Measurements from ENCODE around the gene ADGRD2. TPM values are rescaled to one million over a fixed set of nuclear protein-coding genes. Genes with fewer than 3 reads are reported as not detected.

Gene ADGRD2
- total and polyA plus RNA-seq, 9 of the 15 experiments (the other 6 are each of a cell fraction or from before 2014, with no cell fraction given) = not detected

GRCh38 chr9:124511891-124512805 is 61.9 kb downstream of the ADGRD2 start (continued):
- TF ChIP-seq AFF4 (CRISPR knock-in tag; IDR thresholded peaks at IDR 0.05) = no peak
- TF ChIP-seq ZNF76 (CRISPR knock-in tag; IDR thresholded peaks at IDR 0.05; ENCODE audit: borderline replicate concordance) = no peak
- TF ChIP-seq, protein P1, sequence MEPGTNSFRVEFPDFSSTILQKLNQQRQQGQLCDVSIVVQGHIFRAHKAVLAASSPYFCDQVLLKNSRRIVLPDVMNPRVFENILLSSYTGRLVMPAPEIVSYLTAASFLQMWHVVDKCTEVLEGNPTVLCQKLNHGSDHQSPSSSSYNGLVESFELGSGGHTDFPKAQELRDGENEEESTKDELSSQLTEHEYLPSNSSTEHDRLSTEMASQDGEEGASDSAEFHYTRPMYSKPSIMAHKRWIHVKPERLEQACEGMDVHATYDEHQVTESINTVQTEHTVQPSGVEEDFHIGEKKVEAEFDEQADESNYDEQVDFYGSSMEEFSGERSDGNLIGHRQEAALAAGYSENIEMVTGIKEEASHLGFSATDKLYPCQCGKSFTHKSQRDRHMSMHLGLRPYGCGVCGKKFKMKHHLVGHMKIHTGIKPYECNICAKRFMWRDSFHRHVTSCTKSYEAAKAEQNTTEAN (CRISPR knock-in tag; IDR thresholded peaks at IDR 0.05) = no peak
- peak; percentile 39 for TF ChIP-seq CXXC5 (CRISPR knock-in tag; IDR thresholded peaks at IDR 0.05)
- TF ChIP-seq FOXJ2 (tag; IDR thresholded peaks at IDR 0.05) = no peak
- TF ChIP-seq, protein P2, sequence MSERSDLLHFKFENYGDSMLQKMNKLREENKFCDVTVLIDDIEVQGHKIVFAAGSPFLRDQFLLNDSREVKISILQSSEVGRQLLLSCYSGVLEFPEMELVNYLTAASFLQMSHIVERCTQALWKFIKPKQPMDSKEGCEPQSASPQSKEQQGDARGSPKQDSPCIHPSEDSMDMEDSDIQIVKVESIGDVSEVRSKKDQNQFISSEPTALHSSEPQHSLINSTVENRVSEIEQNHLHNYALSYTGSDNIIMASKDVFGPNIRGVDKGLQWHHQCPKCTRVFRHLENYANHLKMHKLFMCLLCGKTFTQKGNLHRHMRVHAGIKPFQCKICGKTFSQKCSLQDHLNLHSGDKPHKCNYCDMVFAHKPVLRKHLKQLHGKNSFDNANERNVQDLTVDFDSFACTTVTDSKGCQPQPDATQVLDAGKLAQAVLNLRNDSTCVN (CRISPR knock-in tag; IDR thresholded peaks at IDR 0.05) = 0 out of 2 replicates have a peak, but pooled peaks have one; percentile 33
- TF ChIP-seq RFX1 (IDR thresholded peaks at IDR 0.05) = no peak
- TF ChIP-seq POLR2A (conservative IDR thresholded peaks at IDR 0.05) = 0 out of 2 replicates have a peak, but pooled peaks have one; percentile 25
- peak; percentile 70; the same call in 1 of the 2 replicates for TF ChIP-seq THRB (CRISPR knock-in tag; conservative IDR thresholded peaks at IDR 0.05)
- no peak for TF ChIP-seq ZNF217 (CRISPR knock-in tag; IDR thresholded peaks at IDR 0.05)
- TF ChIP-seq YY1 (IDR thresholded peaks at IDR 0.05; ENCODE audit: borderline replicate concordance in 1 of 3, control insufficient read depth in 1 of 3, extremely low read depth in 1 of 3, insufficient read depth in 3 of 3, insufficient read length in 1 of 3, insufficient replicate concordance in 2 of 3, low read depth in 1 of 3, low read length in 2 of 3) = no peak
- TF ChIP-seq ZNF77 (CRISPR knock-in tag; IDR thresholded peaks at IDR 0.05) = no peak
- no peak for TF ChIP-seq ADNP (tag; IDR thresholded peaks at IDR 0.05)
- no peak for TF ChIP-seq ZNF696 (CRISPR knock-in tag; conservative IDR thresholded peaks at IDR 0.05)
- TF ChIP-seq TOE1 (IDR thresholded peaks at IDR 0.05; ENCODE audit: borderline replicate concordance) = peak; percentile 46; the same call in 1 of the 2 replicates
- no peak for TF ChIP-seq TOE1 (CRISPR knock-in tag; IDR thresholded peaks at IDR 0.05; ENCODE audit: borderline replicate concordance, low read depth)
- TF ChIP-seq MAZ (CRISPR knock-in tag; conservative IDR thresholded peaks at IDR 0.05 in 1 of 2, IDR thresholded peaks at IDR 0.05 in 1 of 2) = no peak
- TF ChIP-seq TAF15 (IDR thresholded peaks at IDR 0.05; ENCODE audit: low read depth, low read length) = no peak

Data from K562 (cell line).